AG08395 (cell line): Measurements from ENCODE around the gene BRPF3.

ENCODE experiments used
- DNase-seq: peaks from one replicate; pipeline ENCODE4 v3.0.0; 2012; ENCODE audit warnings: mixed read lengths, low spot score

BRPF3 gene

GRCh38 chr6:36232172-36232571 is 35.6 kb downstream of the BRPF3 start:
- no peak for DNase-seq

GRCh38 chr6:36235309-36235708 is 38.8 kb downstream of the BRPF3 start:
- no peak for DNase-seq

GRCh38 chr6:36235862-36236261 is 39.3 kb downstream of the BRPF3 start:
- no peak for DNase-seq

- DNase-seq, result no peak
Observed at GRCh38 chr6:36239774-36240173, 43.2 kb downstream of the BRPF3 start.

- peak; percentile 31 for DNase-seq
Observed at GRCh38 chr6:36241728-36242127, 45.2 kb downstream of the BRPF3 start.

GRCh38 chr6:36242161-36242560 is 45.6 kb downstream of the BRPF3 start:
- no peak for DNase-seq

GRCh38 chr6:36242626-36243025 is 46.1 kb downstream of the BRPF3 start:
- DNase-seq, result no peak

GRCh38 chr6:36243562-36244212 is 47.1 kb downstream of the BRPF3 start:
- DNase-seq, result no peak

- no peak for DNase-seq
Observed at GRCh38 chr6:36244641-36245280, 48.2 kb downstream of the BRPF3 start.

- no peak for DNase-seq
Observed at GRCh38 chr6:36245572-36246061, 49.1 kb downstream of the BRPF3 start.

GRCh38 chr6:36246506-36247268 is 50.1 kb downstream of the BRPF3 start:
- no peak for DNase-seq

GRCh38 chr6:36247693-36248092 is 51.1 kb downstream of the BRPF3 start:
- DNase-seq, result no peak

- no peak for DNase-seq
Observed at GRCh38 chr6:36248980-36249379, 52.4 kb downstream of the BRPF3 start.

- no peak for DNase-seq
Observed at GRCh38 chr6:36249536-36249935, 53.0 kb downstream of the BRPF3 start.

- no peak for DNase-seq
Observed at GRCh38 chr6:36252005-36252404, 55.5 kb downstream of the BRPF3 start.

- no peak for DNase-seq
Observed at GRCh38 chr6:36263390-36264000, 67.0 kb downstream of the BRPF3 start.

- no peak for DNase-seq
Observed at GRCh38 chr6:36265744-36266143, 69.2 kb downstream of the BRPF3 start.

- no peak for DNase-seq
Observed at GRCh38 chr6:36266913-36267644, 70.5 kb downstream of the BRPF3 start.

GRCh38 chr6:36267731-36268477 is 71.4 kb downstream of the BRPF3 start:
- DNase-seq, result no peak

GRCh38 chr6:36268478-36269275 is 72.1 kb downstream of the BRPF3 start:
- DNase-seq, result no peak
